HEK293 (cell line): Measurements from ENCODE around the gene CLDND1.

ENCODE experiments used
- CTCF ChIP-seq: fragments of 450-650 bp; formaldehyde crosslinking; IDR thresholded peaks from 2 replicates; pipeline ENCODE4 v1.5.1; 2016; ENCODE audit warnings: missing biosample characterization, missing genetic modification characterization
- KLF9 ChIP-seq: fragments of 450-650 bp; formaldehyde crosslinking; IDR thresholded peaks from 2 replicates; pipeline ENCODE4 v1.5.1; 2016; ENCODE audit warnings: missing biosample characterization, missing genetic modification characterization, low read depth
- YY1 ChIP-seq: fragments of 450-650 bp; formaldehyde crosslinking; IDR thresholded peaks from 2 replicates; pipeline ENCODE4 v1.5.1; 2018; ENCODE audit warnings: missing biosample characterization, missing genetic modification characterization
- ZBTB1 ChIP-seq: fragments of 450-650 bp; formaldehyde crosslinking; IDR thresholded peaks from 2 replicates; pipeline ENCODE4 v1.5.1; 2016; ENCODE audit warnings: missing biosample characterization, missing genetic modification characterization
- ZSCAN23 ChIP-seq: fragments of 450-650 bp; formaldehyde crosslinking; IDR thresholded peaks from 2 replicates; pipeline ENCODE4 v1.5.1; 2016; ENCODE audit warnings: missing biosample characterization, missing genetic modification characterization

GRCh38 chr3:98512576-98512975 is 10.1 kb downstream of the CLDND1 start:
- no peak for TF ChIP-seq ZBTB1 (tag by site-specific recombination)
- TF ChIP-seq CTCF (tag by site-specific recombination): no peak
- TF ChIP-seq KLF9 (tag by site-specific recombination): no peak
- TF ChIP-seq ZSCAN23: no peak
- TF ChIP-seq YY1: no peak
